Activated CD4-positive, alpha-beta memory T cell treated with anti-CD3 and anti-CD28 coated beads for 36 hours (primary cell): Measurements from ENCODE around the gene AOC2. TPM values are rescaled to one million over a fixed set of nuclear protein-coding genes. Genes with fewer than 3 reads are reported as not detected.
"Not testable (repeated sequence)": the region's sequence is repeated elsewhere in the genome, so short reads cannot be mapped to it uniquely, and the experiment has no call there.

ENCODE experiments used
- CTCF ChIA-PET: fragments of 350-600 bp; sonication (Branson Sonifier 250); formaldehyde crosslinking; loops from one replicate; lab custom pipeline; 2021; ENCODE audit warnings: antibody characterized with exemption, inconsistent platforms; lab: Charles Lee
- POLR2A ChIA-PET: fragments of 350-600 bp; sonication (Branson Sonifier 250); formaldehyde crosslinking; loops from one replicate; lab custom pipeline; 2021; ENCODE audit warnings: antibody characterized with exemption; lab: Charles Lee
- DNase-seq: peaks from one replicate; pipeline ENCODE4 v3.0.0-alpha.2; 2020
- H3K27ac Mint-ChIP-seq: one replicate; pipeline ENCODE4 v1.8.0; 2021; ENCODE audit warnings: mixed read lengths
- H3K27me3 Mint-ChIP-seq: one replicate; pipeline ENCODE4 v1.8.0; 2021; ENCODE audit warnings: mixed read lengths
- H3K36me3 Mint-ChIP-seq: one replicate; pipeline ENCODE4 v1.8.0; 2021; ENCODE audit warnings: mixed read lengths
- H3K4me1 Mint-ChIP-seq: one replicate; pipeline ENCODE4 v1.8.0; 2021; ENCODE audit warnings: low read depth, mixed read lengths
- H3K4me3 Mint-ChIP-seq: one replicate; pipeline ENCODE4 v1.8.0; 2021; ENCODE audit warnings: mild to moderate bottlenecking, mixed read lengths
- H3K9me3 Mint-ChIP-seq: one replicate; pipeline ENCODE4 v1.8.0; 2021; ENCODE audit warnings: mixed read lengths
- intact Hi-C: fragments of 100-400 bp; cut with micrococcal nuclease; formaldehyde crosslinking; loops from one replicate; pipeline ENCODE4 v1.15.1; 2023
- microRNA-seq: library from miRNA; unstranded; fragments of <30 nt; microRNA quantifications from one replicate; pipeline ENCODE4 v1.2.0, GENCODE V29; 2022; ENCODE audit warnings: borderline number of aligned reads, borderline microRNAs expressed, borderline replicate concordance
- total RNA-seq, 2 experiments: library from RNA; stranded (reverse); gene quantifications; one replicate each; pipeline ENCODE4 v1.2.3, GENCODE V29; 2021

Gene AOC2
- total RNA-seq, 2 experiments from 2014 or later = 1.7 to 2.0 TPM

- no peak overlapping the region for H3K27ac Mint-ChIP-seq
- H3K4me3 Mint-ChIP-seq = no peak overlapping the region
- intact Hi-C loops = no loop called here
- peaks cover 3% of the 10 kb centered on the region for H3K27me3 Mint-ChIP-seq
- CTCF ChIA-PET = no interaction called here
- POLR2A ChIA-PET = no interaction called here
- H3K36me3 Mint-ChIP-seq = no peaks in the 10 kb centered on the region
- DNase-seq = no peak
- H3K4me1 Mint-ChIP-seq = no peaks in the 10 kb centered on the region
- no peaks in the 10 kb centered on the region for H3K9me3 Mint-ChIP-seq
Observed at GRCh38 chr17:42891539-42892152, 47.3 kb downstream of the AOC2 start.

DNA sequence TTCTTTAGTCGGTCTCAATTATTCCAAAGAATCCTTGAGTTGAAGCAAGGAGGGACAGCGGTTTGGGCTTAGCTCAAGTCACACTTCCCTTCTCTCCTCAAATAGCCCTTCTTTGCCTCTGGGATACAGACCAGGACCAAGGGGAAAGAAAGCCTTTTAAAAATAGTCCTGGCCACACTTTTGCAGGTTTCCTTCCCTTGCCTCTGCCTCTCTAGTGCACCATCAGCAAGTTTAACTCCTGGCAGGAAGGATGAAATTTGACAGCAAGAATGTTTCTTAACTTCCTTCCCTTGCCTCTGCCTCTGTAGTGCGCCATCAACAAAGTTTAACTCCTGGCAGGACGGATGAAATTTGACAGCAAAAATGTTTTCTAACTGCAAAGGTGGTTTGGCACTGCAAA lies 49.0 kb downstream of the AOC2 start:
- H3K27ac Mint-ChIP-seq = no peak overlapping the region
- H3K4me3 Mint-ChIP-seq = no peak overlapping the region

DNA sequence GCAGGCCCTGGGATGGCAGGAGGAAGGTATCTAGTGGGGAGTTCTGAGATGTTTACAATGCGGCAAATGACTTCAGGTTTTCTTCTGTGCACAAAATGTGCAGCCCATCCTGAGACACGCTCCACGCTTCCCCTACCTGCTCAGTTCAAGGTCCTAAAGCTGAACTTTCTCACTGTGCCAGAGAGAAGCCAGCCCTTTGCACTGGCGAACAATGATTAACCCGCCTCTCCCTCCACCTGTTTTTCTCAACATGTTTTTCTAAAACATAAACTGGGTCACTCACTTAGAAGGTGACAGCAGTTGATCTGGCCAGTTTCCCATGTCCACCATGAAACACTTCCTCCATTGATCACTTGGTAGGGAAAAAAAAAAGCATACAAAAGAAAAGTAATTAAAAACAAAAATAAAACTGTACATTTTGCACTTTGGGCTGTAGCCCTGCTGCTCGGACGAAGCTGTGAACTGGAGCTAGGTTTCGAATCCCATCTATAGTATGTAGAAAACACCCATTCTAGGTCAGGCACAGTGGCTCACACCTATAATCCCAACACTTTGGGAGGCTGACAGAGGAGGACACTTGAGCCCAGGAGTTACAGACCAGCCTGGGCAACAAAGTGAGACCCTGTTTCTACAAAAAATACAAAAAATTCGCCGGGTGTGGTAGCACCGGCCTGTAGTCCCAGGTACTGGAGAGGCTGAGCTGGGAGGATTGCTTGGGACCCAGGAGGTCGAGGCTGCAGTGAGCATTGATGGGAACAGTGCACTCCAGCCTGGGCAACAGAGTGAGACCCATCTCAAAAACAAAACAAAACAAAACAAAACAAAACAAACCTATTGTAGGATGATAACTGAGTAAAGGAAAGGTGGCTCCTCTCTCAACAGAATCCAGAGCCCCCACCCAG lies 50.2 kb downstream of the AOC2 start:
- DNase-seq = no peak
- Mint-ChIP-seq H3K4me1 (no peaks in the 10 kb centered on the region), H3K27me3 (peaks cover 3% of the 10 kb centered on the region), H3K9me3 (no peaks in the 10 kb centered on the region), H3K4me3 (no peak overlapping the region), H3K36me3 (no peaks in the 10 kb centered on the region), H3K27ac (no peak overlapping the region)
- POLR2A ChIA-PET = no interaction called here
- CTCF ChIA-PET = no interaction called here
- intact Hi-C loops = no loop called here

More for the DNA sequence above, 49.0 kb downstream of the AOC2 start:
- intact Hi-C loops = no loop called here
- Mint-ChIP-seq H3K36me3 (no peaks in the 10 kb centered on the region), H3K4me1 (no peaks in the 10 kb centered on the region), H3K27me3 (peaks cover 3% of the 10 kb centered on the region), H3K9me3 (no peaks in the 10 kb centered on the region)
- ChIA-PET POLR2A (no interaction called here), CTCF (no interaction called here)
- DNase-seq = no peak

GRCh38 chr17:42895185-42895555 lies 50.8 kb downstream of the AOC2 start:
- Mint-ChIP-seq H3K9me3 (no peaks in the 10 kb centered on the region), H3K27ac (no peak overlapping the region), H3K4me1 (no peaks in the 10 kb centered on the region), H3K4me3 (no peak overlapping the region), H3K27me3 (peaks cover 5% of the 10 kb centered on the region), H3K36me3 (no peaks in the 10 kb centered on the region)
- ChIA-PET CTCF (no interaction called here), POLR2A (no interaction called here)
- intact Hi-C loops = no loop called here
- no peak for DNase-seq

- no peak overlapping the region for H3K4me3 Mint-ChIP-seq
- H3K27me3 Mint-ChIP-seq = peaks cover 11% of the 10 kb centered on the region
- CTCF ChIA-PET = no interaction called here
- no peaks in the 10 kb centered on the region for H3K36me3 Mint-ChIP-seq
- POLR2A ChIA-PET = no interaction called here
- no peak overlapping the region for H3K27ac Mint-ChIP-seq
- no peaks in the 10 kb centered on the region for H3K4me1 Mint-ChIP-seq
- intact Hi-C loops = no loop called here
- no peaks in the 10 kb centered on the region for H3K9me3 Mint-ChIP-seq
- DNase-seq = no peak
Observed at GRCh38 chr17:42898147-42898811, 53.9 kb downstream of the AOC2 start.

DNA sequence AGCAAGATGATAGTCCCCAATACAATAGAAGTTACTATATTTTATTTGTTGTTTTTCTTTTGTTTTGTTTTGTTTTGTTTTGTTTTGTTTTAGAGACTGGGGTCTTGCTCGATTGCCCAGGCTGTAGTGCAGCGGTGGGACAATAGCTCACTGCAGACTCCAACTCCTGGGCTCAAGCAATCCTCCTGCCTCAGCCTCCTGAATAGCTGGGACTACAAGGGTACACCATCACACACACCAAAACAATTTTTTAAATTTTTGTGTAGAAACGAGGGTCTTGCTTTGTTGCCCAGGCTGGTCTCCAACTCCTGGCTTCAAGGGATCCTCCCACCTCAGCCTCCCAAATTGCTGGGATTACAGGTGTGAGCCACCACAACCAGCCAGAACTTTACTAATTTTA lies 55.6 kb downstream of the AOC2 start:
- H3K27ac Mint-ChIP-seq, CTCF ChIA-PET, H3K4me3 Mint-ChIP-seq, intact Hi-C loops, DNase-seq, H3K9me3 Mint-ChIP-seq, H3K36me3 Mint-ChIP-seq, H3K27me3 Mint-ChIP-seq, POLR2A ChIA-PET, H3K4me1 Mint-ChIP-seq: not testable (repeated sequence)

Small RNAs within 50 kb of the gene (microRNA-seq; reads per million reads assigned to microRNA genes)
- 3.9 reads per million, percentile 5 among the genes with 10 or more reads in this experiment for gene MIR6781

Other genes with a start within 250 kb of the AOC2 start
- 10 to 100 TPM; 33.7 to 35.3 TPM for gene RETREG3, start 235.2 kb upstream of the AOC2 start, total RNA-seq
- gene TUBG1, start 234.9 kb upstream of the AOC2 start, total RNA-seq = 100 to 1,000 TPM in 1 of 2 experiments, 10 to 100 TPM in 1; 92.6 to 101 TPM
- gene TUBG2, start 185.3 kb upstream of the AOC2 start, total RNA-seq = 10 to 100 TPM in 1 of 2 experiments, 1 to 10 TPM in 1; 9.3 to 10.1 TPM
- gene PLEKHH3, start 167.6 kb upstream of the AOC2 start, total RNA-seq = 1 to 10 TPM; 1.1 to 1.2 TPM
- gene CCR10, start 162.7 kb upstream of the AOC2 start, total RNA-seq = under 1 TPM; 0.38 to 0.65 TPM
- gene CNTNAP1, start 162.0 kb upstream of the AOC2 start, total RNA-seq = 1 to 10 TPM; 1.8 to 1.9 TPM
- gene EZH1, start 99.5 kb upstream of the AOC2 start, total RNA-seq = 10 to 100 TPM; 29.7 to 33.9 TPM
- not detected for gene RAMP2, start 83.4 kb upstream of the AOC2 start, total RNA-seq
- 10 to 100 TPM; 57.5 to 58.6 TPM for gene VPS25, start 71.1 kb upstream of the AOC2 start, total RNA-seq
- under 1 TPM; 0.10 to 0.15 TPM for gene WNK4, start 64.0 kb upstream of the AOC2 start, total RNA-seq
- 10 to 100 TPM; 31.8 to 36.6 TPM for gene COA3, start 45.9 kb upstream of the AOC2 start, total RNA-seq
- not detected for gene CNTD1, start 45.7 kb upstream of the AOC2 start, total RNA-seq
- 10 to 100 TPM; 72.7 to 77.4 TPM for gene BECN1, start 20.3 kb upstream of the AOC2 start, total RNA-seq
- gene PSME3, start 11.2 kb upstream of the AOC2 start, total RNA-seq = 100 to 1,000 TPM; 111 to 116 TPM
- gene AOC3, start 6.6 kb downstream of the AOC2 start, total RNA-seq = 1 to 10 TPM; 1.6 to 2.0 TPM
- gene G6PC1, start 56.2 kb downstream of the AOC2 start, total RNA-seq = not detected
- 10 to 100 TPM; 38.7 to 43.1 TPM for gene AARSD1, start 119.9 kb downstream of the AOC2 start, total RNA-seq
- under 1 TPM; 0.53 to 0.64 TPM for gene PTGES3L, start 135.5 kb downstream of the AOC2 start, total RNA-seq
- 10 to 100 TPM in 1 of 2 experiments, 1 to 10 TPM in 1; 10.0 to 11.5 TPM for gene RUNDC1, start 136.0 kb downstream of the AOC2 start, total RNA-seq
- gene RPL27, start 153.8 kb downstream of the AOC2 start, total RNA-seq = 1,000 to 10,000 TPM; 1,552 to 1,589 TPM
- 10 to 100 TPM; 66.0 to 68.6 TPM for gene IFI35, start 162.2 kb downstream of the AOC2 start, total RNA-seq
- gene VAT1, start 177.8 kb downstream of the AOC2 start, total RNA-seq = 10 to 100 TPM; 45.3 to 49.6 TPM
- gene RND2, start 180.7 kb downstream of the AOC2 start, total RNA-seq = under 1 TPM in 1 of 2 experiments, not detected in 1; 0.07 TPM